HG02840 (cell line): Measurements from ENCODE around the gene AKR1A1.
"Not testable (repeated sequence)": the region's sequence is repeated elsewhere in the genome, so short reads cannot be mapped to it uniquely, and the experiment has no call there.

Experiments
- ATAC-seq: cut with Tn5 transposase; IDR thresholded peaks from one replicate; pipeline ENCODE4 v1.9.1; 2021; ENCODE audit warnings: mild to moderate bottlenecking, moderate library complexity, moderate number of reproducible peaks; ENCODE audit not compliant: unreplicated experiment, low FRiP score

The AKR1A1 gene

DNA sequence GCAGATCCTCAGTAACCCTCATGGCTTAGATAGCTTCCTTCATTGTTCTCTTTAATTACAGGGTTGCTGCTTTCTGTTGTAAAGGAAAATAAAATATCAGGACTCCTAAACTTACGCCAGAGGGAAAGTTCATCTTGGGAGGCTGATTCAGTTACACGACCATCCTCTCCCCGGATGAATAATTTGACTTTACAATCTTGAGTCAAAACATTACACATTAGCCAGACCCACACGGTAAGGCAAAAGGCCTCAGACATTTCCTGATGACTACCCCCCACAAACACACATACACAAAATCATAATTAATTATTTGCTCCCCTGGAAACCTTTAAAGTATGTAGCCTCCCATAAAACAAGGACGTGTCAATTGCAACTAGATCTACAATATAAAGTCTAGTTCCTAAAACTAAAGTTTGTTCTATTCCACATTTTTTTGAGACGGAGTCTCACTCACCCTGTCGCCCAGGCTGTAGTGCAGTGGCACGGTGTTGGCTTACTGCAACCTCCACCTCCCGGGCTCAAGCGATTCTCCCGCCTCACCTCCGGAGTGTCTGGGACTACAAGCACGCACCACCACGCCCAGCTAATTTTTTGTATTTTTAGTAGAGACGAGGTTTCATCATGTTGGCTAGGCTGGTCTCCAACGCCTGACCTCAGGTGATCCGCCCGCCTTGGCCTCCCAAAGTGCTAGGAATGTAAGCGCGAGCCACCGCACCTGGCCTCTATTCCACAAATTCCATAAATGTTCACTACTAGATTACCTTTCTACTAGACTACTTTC, 28.1 kb upstream of the AKR1A1 start:
- ATAC-seq: no peak

DNA sequence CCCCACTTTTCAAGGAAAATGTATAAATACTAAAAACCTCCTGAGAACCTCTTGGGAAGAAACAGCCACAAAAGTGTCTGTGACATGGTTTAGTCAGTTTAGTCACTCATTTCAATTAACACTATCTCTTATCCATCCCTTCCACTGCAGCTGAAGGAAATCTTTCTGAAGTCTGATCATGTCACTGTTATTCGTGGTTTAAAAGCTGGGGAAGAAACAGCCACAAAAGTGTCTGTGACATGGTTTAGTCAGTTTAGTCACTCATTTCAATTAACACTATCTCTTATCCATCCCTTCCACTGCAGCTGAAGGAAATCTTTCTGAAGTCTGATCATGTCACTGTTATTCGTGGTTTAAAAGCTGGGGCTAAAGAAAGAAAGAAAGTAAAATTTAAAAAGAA, 27.1 kb upstream of the AKR1A1 start:
- not testable (repeated sequence) for ATAC-seq

GRCh38 chr1:45523975-45524374, 26.7 kb upstream of the AKR1A1 start:
- not testable (repeated sequence) for ATAC-seq

- ATAC-seq: no peak
These were observed 24.4 kb upstream of the AKR1A1 start for GRCh38 chr1:45526135-45526644.

GRCh38 chr1:45530632-45531135, 19.9 kb upstream of the AKR1A1 start:
- no peak for ATAC-seq

GRCh38 chr1:45531873-45532272, 18.8 kb upstream of the AKR1A1 start:
- ATAC-seq: no peak

DNA sequence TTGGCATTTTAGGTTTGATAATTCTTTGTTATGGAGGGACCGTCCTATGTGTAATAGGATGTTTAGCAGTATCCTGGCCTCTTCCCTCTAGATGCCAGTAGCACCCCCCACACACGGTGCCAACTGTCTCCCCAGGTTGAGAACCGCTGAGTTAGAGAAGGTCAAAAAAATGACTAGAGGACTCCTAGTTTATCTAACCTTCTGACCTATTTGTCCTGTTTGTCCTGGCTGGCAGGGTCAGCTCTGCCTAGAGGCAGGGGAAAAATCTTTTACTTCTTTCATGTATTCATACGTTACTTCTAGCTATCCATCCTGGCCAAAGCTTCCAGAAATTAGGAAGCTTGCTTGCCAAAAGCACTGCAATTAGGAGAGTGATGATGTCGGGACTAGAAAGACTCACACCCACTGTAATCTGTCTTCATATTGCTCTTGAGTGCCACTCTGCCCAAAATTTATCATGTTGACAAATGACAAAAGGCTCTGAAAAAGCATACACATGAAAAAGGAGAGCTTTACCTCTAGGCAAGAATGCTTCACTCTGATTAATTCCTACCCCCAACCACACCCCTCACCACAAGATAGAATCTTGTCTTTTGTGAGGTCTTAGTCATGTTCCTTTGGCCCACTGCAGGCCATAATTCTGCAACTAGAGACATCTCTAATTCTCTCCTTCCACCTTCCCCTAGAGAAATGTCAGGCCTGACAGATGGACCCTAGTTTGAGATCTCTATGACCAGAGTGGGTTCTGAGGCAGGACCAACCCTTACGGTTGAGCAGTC, 14.4 kb upstream of the AKR1A1 start:
- no peak for ATAC-seq

- no peak for ATAC-seq
These were observed 13.7 kb upstream of the AKR1A1 start for GRCh38 chr1:45536886-45537285.

- ATAC-seq: no peak
These were observed 9.4 kb upstream of the AKR1A1 start for GRCh38 chr1:45541193-45541592.

DNA sequence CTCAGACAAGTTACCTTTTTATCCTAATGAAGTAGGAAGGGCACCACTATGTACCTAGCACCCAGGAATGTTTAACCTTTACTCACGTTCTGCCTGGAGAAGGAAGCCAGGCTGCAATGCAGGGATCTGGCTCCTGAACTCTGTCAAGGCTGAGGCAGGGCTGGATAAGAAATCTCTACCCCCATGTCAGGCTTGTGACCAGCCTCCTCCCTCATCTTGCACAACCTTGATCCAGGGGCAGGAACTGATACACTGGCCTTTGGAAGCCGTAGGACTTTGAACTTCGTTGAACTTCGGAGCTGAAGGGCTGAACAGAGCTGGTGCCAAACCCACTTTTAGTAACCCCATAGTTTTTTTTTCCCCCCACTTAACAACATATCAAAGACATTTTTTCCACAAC, 8.0 kb upstream of the AKR1A1 start:
- no peak for ATAC-seq

DNA sequence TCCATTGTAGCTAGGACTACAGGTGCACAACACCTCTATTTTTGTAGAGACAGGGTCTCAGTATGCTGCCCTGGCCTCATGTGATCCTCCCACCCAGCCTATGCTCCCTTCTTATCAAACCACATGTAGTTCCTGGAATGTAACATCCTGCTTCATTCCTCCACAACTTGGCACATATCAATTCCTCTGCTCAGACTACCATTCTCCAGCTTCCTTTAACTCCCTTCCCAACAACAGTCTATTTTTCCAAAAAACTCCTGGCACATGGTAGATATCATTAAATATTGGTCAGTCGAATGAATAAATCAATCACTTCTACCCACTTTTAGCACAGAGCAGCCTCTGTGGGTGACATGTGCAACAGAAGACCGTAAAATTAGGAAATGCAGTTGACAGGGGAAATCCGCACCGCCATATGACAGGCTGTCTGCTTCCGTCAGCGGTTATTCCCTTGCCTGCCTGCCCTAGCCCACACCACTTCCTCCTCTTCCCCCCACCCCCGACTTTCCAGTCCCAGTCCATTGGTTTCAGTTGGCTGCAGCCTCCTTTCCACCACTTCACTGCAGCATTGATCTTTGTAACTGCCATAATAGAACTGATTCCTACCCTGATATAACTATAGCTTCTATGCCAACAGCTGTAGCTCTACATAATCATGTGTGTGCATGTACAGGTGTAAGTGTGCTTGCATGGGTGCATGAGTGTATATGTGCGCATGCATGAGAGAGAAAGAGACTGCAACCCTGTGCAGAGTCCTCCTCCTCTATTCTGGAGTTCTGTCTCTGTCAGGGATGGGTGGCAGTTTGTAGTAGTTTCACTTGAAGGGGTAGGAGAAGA, 6.8 kb upstream of the AKR1A1 start:
- ATAC-seq: no peak

GRCh38 chr1:45544530-45544929, 6.1 kb upstream of the AKR1A1 start:
- no peak for ATAC-seq

GRCh38 chr1:45545019-45545493, 5.6 kb upstream of the AKR1A1 start:
- peak; percentile 46 for ATAC-seq

- no peak for ATAC-seq
These were observed 4.9 kb upstream of the AKR1A1 start for GRCh38 chr1:45545553-45546310.

- ATAC-seq: no peak
These were observed 1.1 kb downstream of the AKR1A1 start for GRCh38 chr1:45551684-45552083.

DNA sequence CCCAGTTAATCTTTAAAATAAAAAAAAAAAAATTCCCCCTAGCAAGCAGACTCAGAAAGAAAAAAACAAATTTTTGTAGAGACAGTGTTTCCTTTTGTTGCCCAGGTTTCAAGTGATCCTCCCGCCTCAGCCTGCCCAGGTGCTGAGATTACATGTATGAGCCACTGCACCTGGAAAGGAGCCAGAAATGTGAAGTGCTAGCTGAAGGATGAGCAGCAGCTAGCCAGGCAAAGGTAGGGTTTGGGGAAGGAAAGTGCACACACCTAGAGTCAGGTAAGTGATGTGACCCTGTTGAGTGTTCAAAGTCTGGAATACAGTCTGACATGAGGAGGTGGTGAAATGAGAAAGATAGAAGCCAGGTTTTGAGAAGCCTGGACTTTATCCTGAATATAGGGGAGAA, 1.7 kb downstream of the AKR1A1 start:
- ATAC-seq: no peak

DNA sequence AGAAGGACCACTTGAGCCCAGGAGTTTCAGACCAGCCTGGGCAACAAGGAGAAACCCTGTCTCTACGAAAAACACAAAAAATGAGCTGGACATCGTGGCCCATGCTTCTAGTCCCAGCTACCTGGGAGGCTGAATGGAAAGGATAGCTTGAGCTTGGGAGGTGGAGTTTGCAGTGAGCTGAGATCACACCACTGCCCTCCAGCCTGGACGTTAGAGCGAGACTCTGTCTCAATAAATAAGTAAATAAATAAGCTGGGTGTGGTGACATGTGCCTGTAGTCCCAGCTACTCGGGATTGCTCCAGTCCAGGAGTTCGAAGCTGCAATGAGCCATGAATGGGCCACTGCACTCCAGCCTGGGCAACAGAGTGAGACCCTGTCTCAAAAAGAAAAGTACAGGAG, 3.6 kb downstream of the AKR1A1 start:
- ATAC-seq: no peak

GRCh38 chr1:45557422-45557944, 6.9 kb downstream of the AKR1A1 start:
- ATAC-seq: no peak

GRCh38 chr1:45563843-45564242, 13.2 kb downstream of the AKR1A1 start:
- ATAC-seq: no peak
